Ishikawa (cell line): ENCODE data around the gene TAGAP.

ENCODE experiments used
- CEBPB ChIP-seq: IDR thresholded peaks from 2 replicates; pipeline ENCODE4 v1.6.1; 2012
- CREB1 ChIP-seq: IDR thresholded peaks from 2 replicates; pipeline ENCODE4 v1.6.1; 2012; ENCODE audit warnings: low read depth
- EGR1 ChIP-seq: IDR thresholded peaks from 2 replicates; pipeline ENCODE4 v1.6.1; 2012
- EP300 ChIP-seq: IDR thresholded peaks from 2 replicates; pipeline ENCODE4 v1.6.1; 2012; ENCODE audit warnings: borderline replicate concordance
- FOXM1 ChIP-seq: IDR thresholded peaks from 2 replicates; pipeline ENCODE4 v1.6.1; 2012; ENCODE audit warnings: low read depth, borderline replicate concordance
- NFIC ChIP-seq: IDR thresholded peaks from 2 replicates; pipeline ENCODE4 v1.6.1; 2012
- RAD21 ChIP-seq: IDR thresholded peaks from 2 replicates; pipeline ENCODE4 v1.6.1; 2012; ENCODE audit warnings: low read depth
- TAF1 ChIP-seq: IDR thresholded peaks from 2 replicates; pipeline ENCODE4 v1.6.1; 2012; ENCODE audit warnings: low read depth, mild to moderate bottlenecking
- TCF12 ChIP-seq: IDR thresholded peaks from 2 replicates; pipeline ENCODE4 v1.6.1; 2012; ENCODE audit warnings: low read depth
- TEAD4 ChIP-seq: IDR thresholded peaks from 2 replicates; pipeline ENCODE4 v1.6.1; 2012
- YY1 ChIP-seq: IDR thresholded peaks from 2 replicates; pipeline ENCODE4 v1.6.1; 2012; ENCODE audit warnings: low read depth
- ZBTB7A ChIP-seq: IDR thresholded peaks from 2 replicates; pipeline ENCODE4 v1.6.1; 2012; ENCODE audit warnings: low read depth
- TF ChIP-seq, protein P1 (sequence below): IDR thresholded peaks from 2 replicates; pipeline ENCODE4 v1.6.1; 2012; ENCODE audit warnings: low read depth, mild to moderate bottlenecking
- TF ChIP-seq, protein P2 (sequence below): IDR thresholded peaks from 2 replicates; pipeline ENCODE4 v1.6.1; 2012

- TF ChIP-seq NFIC (no peak), TAF1 (no peak), CREB1 (no peak), FOXM1 (no peak), YY1 (no peak), EP300 (no peak), RAD21 (no peak), ZBTB7A (no peak), CEBPB (no peak), TEAD4 (no peak), EGR1 (no peak), TCF12 (no peak)
- TF ChIP-seq, protein P1, sequence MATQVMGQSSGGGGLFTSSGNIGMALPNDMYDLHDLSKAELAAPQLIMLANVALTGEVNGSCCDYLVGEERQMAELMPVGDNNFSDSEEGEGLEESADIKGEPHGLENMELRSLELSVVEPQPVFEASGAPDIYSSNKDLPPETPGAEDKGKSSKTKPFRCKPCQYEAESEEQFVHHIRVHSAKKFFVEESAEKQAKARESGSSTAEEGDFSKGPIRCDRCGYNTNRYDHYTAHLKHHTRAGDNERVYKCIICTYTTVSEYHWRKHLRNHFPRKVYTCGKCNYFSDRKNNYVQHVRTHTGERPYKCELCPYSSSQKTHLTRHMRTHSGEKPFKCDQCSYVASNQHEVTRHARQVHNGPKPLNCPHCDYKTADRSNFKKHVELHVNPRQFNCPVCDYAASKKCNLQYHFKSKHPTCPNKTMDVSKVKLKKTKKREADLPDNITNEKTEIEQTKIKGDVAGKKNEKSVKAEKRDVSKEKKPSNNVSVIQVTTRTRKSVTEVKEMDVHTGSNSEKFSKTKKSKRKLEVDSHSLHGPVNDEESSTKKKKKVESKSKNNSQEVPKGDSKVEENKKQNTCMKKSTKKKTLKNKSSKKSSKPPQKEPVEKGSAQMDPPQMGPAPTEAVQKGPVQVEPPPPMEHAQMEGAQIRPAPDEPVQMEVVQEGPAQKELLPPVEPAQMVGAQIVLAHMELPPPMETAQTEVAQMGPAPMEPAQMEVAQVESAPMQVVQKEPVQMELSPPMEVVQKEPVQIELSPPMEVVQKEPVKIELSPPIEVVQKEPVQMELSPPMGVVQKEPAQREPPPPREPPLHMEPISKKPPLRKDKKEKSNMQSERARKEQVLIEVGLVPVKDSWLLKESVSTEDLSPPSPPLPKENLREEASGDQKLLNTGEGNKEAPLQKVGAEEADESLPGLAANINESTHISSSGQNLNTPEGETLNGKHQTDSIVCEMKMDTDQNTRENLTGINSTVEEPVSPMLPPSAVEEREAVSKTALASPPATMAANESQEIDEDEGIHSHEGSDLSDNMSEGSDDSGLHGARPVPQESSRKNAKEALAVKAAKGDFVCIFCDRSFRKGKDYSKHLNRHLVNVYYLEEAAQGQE, result no peak
- TF ChIP-seq, protein P2, sequence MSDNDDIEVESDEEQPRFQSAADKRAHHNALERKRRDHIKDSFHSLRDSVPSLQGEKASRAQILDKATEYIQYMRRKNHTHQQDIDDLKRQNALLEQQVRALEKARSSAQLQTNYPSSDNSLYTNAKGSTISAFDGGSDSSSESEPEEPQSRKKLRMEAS, result no peak
Measured at GRCh38 chr6:159077123-159077522, 32.3 kb upstream of the TAGAP start.
